GM10248 (cell line): ENCODE data around the gene CERS6.
"Not testable (repeated sequence)": the region's sequence is repeated elsewhere in the genome, so short reads cannot be mapped to it uniquely, and the experiment has no call there.

Source experiments
- CTCF ChIA-PET: fragments of 300-600 bp; sonication (Branson Sonifier 250); formaldehyde crosslinking; extraction: SDS; loops from one replicate; lab custom pipeline; 2021; ENCODE audit warnings: antibody characterized with exemption; lab: Yijun Ruan, JAX
- POLR2A ChIA-PET: fragments of 350-650 bp; sonication (Branson Sonifier 250); formaldehyde crosslinking; extraction: SDS; loops from one replicate; lab custom pipeline; 2020; ENCODE audit warnings: antibody characterized with exemption; lab: Yijun Ruan, JAX
- DNase-seq: peaks from one replicate; pipeline ENCODE4 v3.0.0; 2012; ENCODE audit errors: extremely low spot score
- CTCF ChIP-seq: IDR thresholded peaks from 2 replicates; pipeline ENCODE4 v1.5.1; 2012; ENCODE audit warnings: mild to moderate bottlenecking, low read depth; ENCODE audit errors: extremely low read depth, missing control alignments, control extremely low read depth

Gene CERS6

GRCh38 chr2:168500516-168500915 is 44.4 kb downstream of the CERS6 start:
- no peak for TF ChIP-seq CTCF
- ChIA-PET CTCF (no interaction called here), POLR2A (no interaction called here)
- DNase-seq, result no peak

GRCh38 chr2:168501466-168502065 is 45.5 kb downstream of the CERS6 start:
- no peak for TF ChIP-seq CTCF
- CTCF ChIA-PET, result interaction anchor here (1.3 kb wide), 1 partner anchor 9 kb away, joined by 3 read pairs; no protein-coding TSS in a partner anchor

GRCh38 chr2:168502852-168503251 is 46.8 kb downstream of the CERS6 start:
- POLR2A ChIA-PET, DNase-seq: not testable (repeated sequence)
- CTCF ChIA-PET, result interaction anchor here (2.0 kb wide), 1 partner anchor 9 kb away, joined by 6 read pairs; no protein-coding TSS in a partner anchor

More at GRCh38 chr2:168501466-168502065, 45.5 kb downstream of the CERS6 start:
- POLR2A ChIA-PET, result no interaction called here
- no peak for DNase-seq

GRCh38 chr2:168503901-168504300 is 47.8 kb downstream of the CERS6 start:
- no peak for DNase-seq
- ChIA-PET CTCF (interaction anchor here (1.0 to 2.0 kb wide), 4 partner anchors 10 to 44 kb away, joined by 3 to 6 read pairs (median 4); no protein-coding TSS in a partner anchor), POLR2A (no interaction called here)
- no peak for TF ChIP-seq CTCF

- TF ChIP-seq CTCF, result no peak
- POLR2A ChIA-PET, result no interaction called here
- no peak for DNase-seq
- CTCF ChIA-PET, result interaction anchor here (0.8 to 2.0 kb wide), 5 partner anchors 8 to 44 kb away, joined by 3 to 6 read pairs (median 3); no protein-coding TSS in a partner anchor
Observed at GRCh38 chr2:168504323-168504722, 48.3 kb downstream of the CERS6 start.

GRCh38 chr2:168510125-168510756 is 54.2 kb downstream of the CERS6 start:
- DNase-seq, result no peak
- no peak for TF ChIP-seq CTCF
- POLR2A ChIA-PET, result no interaction called here
- CTCF ChIA-PET, result interaction anchor here (1.3 to 2.0 kb wide), 2 partner anchors 8 to 11 kb away, joined by 4 to 6 read pairs; no protein-coding TSS in a partner anchor

GRCh38 chr2:168514692-168515091 is 58.6 kb downstream of the CERS6 start:
- ChIA-PET POLR2A (no interaction called here), CTCF (no interaction called here)
- no peak for DNase-seq
- no peak for TF ChIP-seq CTCF
